Measurements from ENCODE around the gene DLX1.
"Not testable (repeated sequence)": the region's sequence is repeated elsewhere in the genome, so short reads cannot be mapped to it uniquely, and the experiment has no call there.

DNA sequence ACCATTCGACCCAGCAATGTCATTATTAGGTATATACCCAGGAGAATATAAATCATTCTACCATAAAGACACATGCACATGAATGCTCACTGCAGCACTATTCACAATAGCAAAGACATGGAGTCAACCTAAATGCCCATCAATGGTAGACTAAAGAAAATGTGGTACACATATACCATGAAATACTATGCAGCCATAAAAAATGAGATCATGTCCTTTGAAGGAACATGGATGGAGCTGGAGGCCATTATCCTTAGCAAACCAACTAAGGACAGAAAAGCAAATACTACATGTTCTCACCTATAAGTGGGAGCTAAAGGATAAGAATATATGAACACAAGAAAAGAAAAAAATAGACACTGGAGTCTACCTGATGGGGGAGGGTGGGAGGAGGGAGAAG, 53.4 kb downstream of the DLX1 start:
- TF ChIP-seq, protein P1, sequence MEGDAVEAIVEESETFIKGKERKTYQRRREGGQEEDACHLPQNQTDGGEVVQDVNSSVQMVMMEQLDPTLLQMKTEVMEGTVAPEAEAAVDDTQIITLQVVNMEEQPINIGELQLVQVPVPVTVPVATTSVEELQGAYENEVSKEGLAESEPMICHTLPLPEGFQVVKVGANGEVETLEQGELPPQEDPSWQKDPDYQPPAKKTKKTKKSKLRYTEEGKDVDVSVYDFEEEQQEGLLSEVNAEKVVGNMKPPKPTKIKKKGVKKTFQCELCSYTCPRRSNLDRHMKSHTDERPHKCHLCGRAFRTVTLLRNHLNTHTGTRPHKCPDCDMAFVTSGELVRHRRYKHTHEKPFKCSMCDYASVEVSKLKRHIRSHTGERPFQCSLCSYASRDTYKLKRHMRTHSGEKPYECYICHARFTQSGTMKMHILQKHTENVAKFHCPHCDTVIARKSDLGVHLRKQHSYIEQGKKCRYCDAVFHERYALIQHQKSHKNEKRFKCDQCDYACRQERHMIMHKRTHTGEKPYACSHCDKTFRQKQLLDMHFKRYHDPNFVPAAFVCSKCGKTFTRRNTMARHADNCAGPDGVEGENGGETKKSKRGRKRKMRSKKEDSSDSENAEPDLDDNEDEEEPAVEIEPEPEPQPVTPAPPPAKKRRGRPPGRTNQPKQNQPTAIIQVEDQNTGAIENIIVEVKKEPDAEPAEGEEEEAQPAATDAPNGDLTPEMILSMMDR (conservative IDR thresholded peaks at IDR 0.05; ENCODE audit: low read depth in 2 of 2) = not testable (repeated sequence)
- not testable (repeated sequence) for TF ChIP-seq POLR2AphosphoS5 (IDR thresholded peaks at IDR 0.05; ENCODE audit: low read depth)

All from GM23338 (cell line).